Loucy (cell line): ENCODE measurements around the gene NRIP3.

Experiments
- H2AFZ ChIP-seq: fragments of 200-600 bp; sonication (generic); 2 replicates; pipeline ENCODE4 v1.6.0; 2016; ENCODE audit warnings: antibody characterized with exemption, mild to moderate bottlenecking, low read length, moderate library complexity
- H3F3A ChIP-seq: fragments of 200-600 bp; 2 replicates; pipeline ENCODE4 v1.6.0; 2016; ENCODE audit warnings: antibody characterized with exemption, low read depth, mild to moderate bottlenecking
- H3K27me3 ChIP-seq: fragments of 200-600 bp; sonication (generic); 2 replicates; pipeline ENCODE4 v1.6.1; 2014; ENCODE audit warnings: low read length, mild to moderate bottlenecking; ENCODE audit not compliant: insufficient read depth, poor library complexity, severe bottlenecking
- H3K36me3 ChIP-seq: fragments of 200-600 bp; sonication (generic); 2 replicates; pipeline ENCODE4 v1.6.1; 2016; ENCODE audit warnings: low read length; ENCODE audit not compliant: insufficient read depth
- H3K4me1 ChIP-seq: fragments of 200-600 bp; sonication (generic); 2 replicates; pipeline ENCODE4 v1.5.1; 2014; ENCODE audit warnings: low read length, mild to moderate bottlenecking; ENCODE audit not compliant: insufficient read depth, poor library complexity, severe bottlenecking
- H3K4me2 ChIP-seq: fragments of 200-600 bp; sonication (generic); 2 replicates; pipeline ENCODE4 v1.6.0; 2014; ENCODE audit warnings: antibody characterized with exemption, low read length, low read depth, mild to moderate bottlenecking; ENCODE audit not compliant: poor library complexity, severe bottlenecking
- H3K4me3 ChIP-seq: fragments of 200-600 bp; sonication (generic); 2 replicates; pipeline ENCODE4 v1.5.1; 2014; ENCODE audit warnings: low read length, mild to moderate bottlenecking, mixed read lengths; ENCODE audit not compliant: poor library complexity, severe bottlenecking
- H3K79me2 ChIP-seq: fragments of 200-600 bp; sonication (generic); 2 replicates; pipeline ENCODE4 v1.6.1; 2014; ENCODE audit warnings: low read length; ENCODE audit not compliant: insufficient read depth
- H3K9ac ChIP-seq: fragments of 200-600 bp; sonication (generic); 2 replicates; pipeline ENCODE4 v1.6.0; 2014; ENCODE audit warnings: mild to moderate bottlenecking, low read depth, low read length, moderate library complexity; ENCODE audit not compliant: poor library complexity, severe bottlenecking
- H3K9me2 ChIP-seq: fragments of 200-600 bp; sonication (generic); replicated peaks from 2 replicates; pipeline ENCODE4 v1.6.1; 2016; ENCODE audit warnings: low read depth, low read length, mixed read lengths
- H3K9me3 ChIP-seq: fragments of 200-600 bp; sonication (generic); 2 replicates; pipeline ENCODE4 v1.6.1; 2014; ENCODE audit warnings: mild to moderate bottlenecking, antibody characterized with exemption, low read length, low read depth; ENCODE audit not compliant: insufficient read depth
- H4K20me1 ChIP-seq: fragments of 200-600 bp; sonication (generic); 2 replicates; pipeline ENCODE4 v1.6.0; 2014; ENCODE audit warnings: antibody characterized with exemption, low read length, mild to moderate bottlenecking; ENCODE audit not compliant: insufficient read depth, poor library complexity, severe bottlenecking
- EZH2phosphoT487 ChIP-seq: fragments of 200-600 bp; IDR thresholded peaks from 2 replicates; pipeline ENCODE4 v1.6.1; 2018; ENCODE audit warnings: antibody characterized with exemption, mild to moderate bottlenecking, moderate library complexity, borderline replicate concordance
- TF ChIP-seq, protein P1 (sequence below): fragments of 200-600 bp; sonication (generic); conservative IDR thresholded peaks from 2 replicates; pipeline ENCODE4 v1.5.1; 2014; ENCODE audit warnings: mild to moderate bottlenecking, antibody characterized with exemption, low read length

The NRIP3 gene

DNA sequence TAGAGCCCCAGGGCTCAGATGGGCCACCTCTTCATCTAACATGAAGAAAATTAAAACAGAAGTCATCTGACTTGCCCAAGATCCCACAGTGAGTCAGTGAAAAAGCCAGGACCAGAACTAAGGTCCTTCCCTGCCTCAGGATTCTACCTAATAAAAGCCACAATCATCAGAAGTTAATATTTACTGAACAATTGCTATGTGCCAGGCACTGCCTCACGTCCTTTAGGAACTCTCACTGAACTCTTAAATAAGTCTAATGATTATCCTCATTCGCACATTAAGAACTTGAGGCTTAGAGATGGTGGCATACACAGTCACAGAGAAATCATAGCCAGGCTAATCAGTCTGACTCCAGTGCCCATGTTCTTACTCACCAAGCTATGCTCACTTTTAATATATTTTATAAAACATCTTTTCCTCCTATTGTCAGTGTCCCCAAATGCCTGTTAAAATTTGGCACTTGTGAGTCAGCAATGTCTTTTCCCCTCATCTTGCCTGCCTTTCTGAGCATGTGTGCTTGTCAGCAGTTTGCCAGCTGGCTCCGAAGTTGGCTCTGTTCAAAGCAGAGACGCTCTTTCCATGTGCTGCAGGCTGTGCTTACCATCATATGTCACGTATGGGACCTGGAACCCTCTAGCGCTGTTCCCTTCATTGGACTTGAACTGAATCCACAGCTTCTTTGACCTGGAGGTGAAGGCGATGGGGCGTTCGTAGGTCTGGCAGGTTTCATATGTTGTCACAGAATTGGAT, 21.5 kb upstream of the NRIP3 start:
- H3K4me3 ChIP-seq = no peak overlapping the region
- H3K9me2 ChIP-seq = no peaks in the 10 kb centered on the region
- no peaks in the 10 kb centered on the region for H3K36me3 ChIP-seq
- no peak overlapping the region for H2AFZ ChIP-seq
- H3F3A ChIP-seq = no peaks in the 10 kb centered on the region
- no peaks in the 10 kb centered on the region for H3K4me1 ChIP-seq
- TF ChIP-seq EZH2phosphoT487 = no peak
- TF ChIP-seq, protein P1, sequence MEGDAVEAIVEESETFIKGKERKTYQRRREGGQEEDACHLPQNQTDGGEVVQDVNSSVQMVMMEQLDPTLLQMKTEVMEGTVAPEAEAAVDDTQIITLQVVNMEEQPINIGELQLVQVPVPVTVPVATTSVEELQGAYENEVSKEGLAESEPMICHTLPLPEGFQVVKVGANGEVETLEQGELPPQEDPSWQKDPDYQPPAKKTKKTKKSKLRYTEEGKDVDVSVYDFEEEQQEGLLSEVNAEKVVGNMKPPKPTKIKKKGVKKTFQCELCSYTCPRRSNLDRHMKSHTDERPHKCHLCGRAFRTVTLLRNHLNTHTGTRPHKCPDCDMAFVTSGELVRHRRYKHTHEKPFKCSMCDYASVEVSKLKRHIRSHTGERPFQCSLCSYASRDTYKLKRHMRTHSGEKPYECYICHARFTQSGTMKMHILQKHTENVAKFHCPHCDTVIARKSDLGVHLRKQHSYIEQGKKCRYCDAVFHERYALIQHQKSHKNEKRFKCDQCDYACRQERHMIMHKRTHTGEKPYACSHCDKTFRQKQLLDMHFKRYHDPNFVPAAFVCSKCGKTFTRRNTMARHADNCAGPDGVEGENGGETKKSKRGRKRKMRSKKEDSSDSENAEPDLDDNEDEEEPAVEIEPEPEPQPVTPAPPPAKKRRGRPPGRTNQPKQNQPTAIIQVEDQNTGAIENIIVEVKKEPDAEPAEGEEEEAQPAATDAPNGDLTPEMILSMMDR = no peak
- no peak overlapping the region for H3K4me2 ChIP-seq
- H3K9ac ChIP-seq = no peak overlapping the region
- H3K27me3 ChIP-seq = no peaks in the 10 kb centered on the region
- H3K9me3 ChIP-seq = no peaks in the 10 kb centered on the region
- no peaks in the 10 kb centered on the region for H4K20me1 ChIP-seq
- no peaks in the 10 kb centered on the region for H3K79me2 ChIP-seq

DNA sequence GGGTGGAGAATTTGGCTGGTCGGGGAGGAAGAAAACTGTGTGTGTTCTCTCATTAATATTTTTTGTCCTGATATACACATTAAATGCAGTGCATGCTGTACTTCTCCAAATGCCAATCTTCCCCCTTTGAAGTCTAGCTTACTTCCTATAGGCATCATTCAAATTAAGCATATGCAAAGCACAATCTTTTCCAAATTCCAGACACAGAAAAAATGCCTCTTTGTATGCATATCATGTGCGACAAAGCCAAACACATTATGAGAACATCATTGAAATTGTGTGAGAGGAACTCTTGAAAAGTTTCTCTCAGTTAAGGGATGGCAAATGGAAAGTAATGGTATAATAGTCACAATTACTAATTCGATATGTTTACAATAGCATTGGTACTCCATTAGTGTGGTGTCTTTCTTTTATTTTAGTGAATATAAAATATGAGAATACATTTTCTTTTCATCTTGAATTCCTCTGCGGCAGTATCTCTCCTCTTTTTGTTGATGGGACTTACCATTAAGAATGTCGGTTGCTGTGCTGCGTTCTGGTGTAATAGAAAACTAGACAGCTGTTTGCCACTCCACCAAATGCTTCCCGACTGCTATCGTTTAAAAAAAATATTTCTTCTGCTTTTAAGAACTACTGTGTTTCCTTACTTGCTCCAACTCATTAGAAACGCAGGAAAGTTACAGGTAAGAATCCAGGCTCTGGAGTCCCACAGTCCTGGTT, 19.3 kb upstream of the NRIP3 start:
- Histone ChIP-seq H3F3A (no peaks in the 10 kb centered on the region), H3K4me3 (no peak overlapping the region), H4K20me1 (no peaks in the 10 kb centered on the region), H3K27me3 (no peaks in the 10 kb centered on the region), H3K4me1 (no peaks in the 10 kb centered on the region), H3K4me2 (no peak overlapping the region), H2AFZ (no peak overlapping the region), H3K9me2 (no peaks in the 10 kb centered on the region), H3K9me3 (no peaks in the 10 kb centered on the region), H3K36me3 (no peaks in the 10 kb centered on the region), H3K79me2 (no peaks in the 10 kb centered on the region), H3K9ac (no peak overlapping the region)
- TF ChIP-seq EZH2phosphoT487 = no peak
- TF ChIP-seq, protein P1 = no peak

DNA sequence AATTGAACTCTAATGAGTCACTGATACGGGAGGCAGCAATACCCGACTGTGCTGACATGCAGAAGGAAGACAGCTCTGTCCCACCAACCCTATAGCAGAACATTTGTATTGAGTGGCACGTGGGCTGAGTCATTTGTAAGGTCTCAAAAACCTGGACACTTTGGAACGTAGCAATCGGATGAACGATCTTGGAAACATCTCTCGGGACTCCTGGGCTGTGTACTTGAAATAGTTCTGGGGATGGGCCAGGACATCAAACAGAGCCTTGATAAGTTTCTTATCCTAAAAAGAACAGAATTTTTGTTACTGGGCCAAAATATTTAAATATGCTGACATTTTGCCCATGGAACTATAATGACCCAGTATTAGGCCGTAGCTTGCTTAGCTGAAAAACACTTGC, 17.1 kb upstream of the NRIP3 start:
- H3K9ac ChIP-seq = no peak overlapping the region
- H3K79me2 ChIP-seq = no peaks in the 10 kb centered on the region
- no peaks in the 10 kb centered on the region for H3K9me2 ChIP-seq
- no peak overlapping the region for H3K4me2 ChIP-seq
- H4K20me1 ChIP-seq = no peaks in the 10 kb centered on the region
- no peak overlapping the region for H3K4me3 ChIP-seq
- no peaks in the 10 kb centered on the region for H3K4me1 ChIP-seq
- H2AFZ ChIP-seq = no peak overlapping the region
- no peaks in the 10 kb centered on the region for H3K27me3 ChIP-seq
- H3F3A ChIP-seq = no peaks in the 10 kb centered on the region
- no peaks in the 10 kb centered on the region for H3K36me3 ChIP-seq
- no peak for TF ChIP-seq EZH2phosphoT487
- no peaks in the 10 kb centered on the region for H3K9me3 ChIP-seq
